Measurements from ENCODE around the gene ALS2CL. TPM values are rescaled to one million over a fixed set of nuclear protein-coding genes. Genes with fewer than 3 reads are reported as not detected.
"Not testable (repeated sequence)": the region's sequence is repeated elsewhere in the genome, so short reads cannot be mapped to it uniquely, and the experiment has no call there.

Gene ALS2CL
- total RNA-seq, 4 donors from 2014 or later, result 129 to 260 (median 172) TPM

DNA sequence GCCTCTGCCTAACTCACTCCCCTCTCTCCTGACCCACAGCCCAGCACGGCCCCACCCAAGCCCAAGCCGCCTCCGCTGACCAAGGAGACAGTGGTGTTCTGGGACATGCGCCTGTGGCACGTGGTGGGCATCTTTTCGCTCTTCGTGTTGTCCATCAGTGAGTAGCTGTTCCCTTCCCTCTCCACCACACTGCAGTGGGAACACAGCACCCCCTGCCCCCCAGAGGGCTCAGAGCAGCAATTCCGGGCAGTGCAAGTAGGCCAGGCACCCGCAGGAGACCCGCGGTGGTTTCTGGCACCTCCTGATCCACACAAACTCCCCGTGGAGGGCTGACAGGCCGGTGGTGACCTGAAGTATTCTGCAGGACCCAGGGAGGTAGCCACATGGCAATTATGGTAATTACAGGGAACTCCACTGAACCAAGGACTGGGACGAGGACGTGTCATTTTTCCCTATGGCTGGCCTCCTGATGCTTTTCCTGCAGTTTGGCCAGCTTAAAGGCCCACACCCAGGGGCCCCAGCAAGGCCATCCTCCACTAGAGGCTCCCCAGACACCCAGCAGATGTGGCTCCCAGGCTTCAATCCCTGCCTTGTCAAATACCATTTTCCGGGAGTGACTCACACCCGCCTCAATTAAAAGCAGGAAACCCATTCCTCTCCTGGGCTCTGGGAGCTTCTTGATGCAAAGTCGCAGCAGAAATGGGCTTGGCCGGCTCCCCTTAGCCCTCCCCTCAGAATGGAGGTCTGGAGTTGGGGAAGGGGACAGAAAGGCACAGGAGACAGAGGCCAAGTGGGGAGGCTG lies 12.5 kb upstream of the ALS2CL start:
- TF ChIP-seq EP300 (IDR thresholded peaks at IDR 0.05), result no peak
- TF ChIP-seq, protein P1, sequence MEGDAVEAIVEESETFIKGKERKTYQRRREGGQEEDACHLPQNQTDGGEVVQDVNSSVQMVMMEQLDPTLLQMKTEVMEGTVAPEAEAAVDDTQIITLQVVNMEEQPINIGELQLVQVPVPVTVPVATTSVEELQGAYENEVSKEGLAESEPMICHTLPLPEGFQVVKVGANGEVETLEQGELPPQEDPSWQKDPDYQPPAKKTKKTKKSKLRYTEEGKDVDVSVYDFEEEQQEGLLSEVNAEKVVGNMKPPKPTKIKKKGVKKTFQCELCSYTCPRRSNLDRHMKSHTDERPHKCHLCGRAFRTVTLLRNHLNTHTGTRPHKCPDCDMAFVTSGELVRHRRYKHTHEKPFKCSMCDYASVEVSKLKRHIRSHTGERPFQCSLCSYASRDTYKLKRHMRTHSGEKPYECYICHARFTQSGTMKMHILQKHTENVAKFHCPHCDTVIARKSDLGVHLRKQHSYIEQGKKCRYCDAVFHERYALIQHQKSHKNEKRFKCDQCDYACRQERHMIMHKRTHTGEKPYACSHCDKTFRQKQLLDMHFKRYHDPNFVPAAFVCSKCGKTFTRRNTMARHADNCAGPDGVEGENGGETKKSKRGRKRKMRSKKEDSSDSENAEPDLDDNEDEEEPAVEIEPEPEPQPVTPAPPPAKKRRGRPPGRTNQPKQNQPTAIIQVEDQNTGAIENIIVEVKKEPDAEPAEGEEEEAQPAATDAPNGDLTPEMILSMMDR (IDR thresholded peaks at IDR 0.05), result no peak
- no peak for TF ChIP-seq POLR2A (IDR thresholded peaks at IDR 0.05)
- TF ChIP-seq POLR2AphosphoS5 (IDR thresholded peaks at IDR 0.05), result no peak
- Histone ChIP-seq H3K4me1 (peaks cover 24% of the 10 kb centered on the region), H3K4me3 (no peak overlapping the region), H3K27ac (no peak overlapping the region), H3K36me3 (no peaks in the 10 kb centered on the region), H3K9me3 (no peaks in the 10 kb centered on the region), H3K27me3 (peaks cover 15% of the 10 kb centered on the region)
- peak in 1 of 2 donors; percentile 50 for DNase-seq (ENCODE audit: low spot score in 2 of 2)
- 82% methylated on average over 8 of the region's 19 CpGs for WGBS

DNA sequence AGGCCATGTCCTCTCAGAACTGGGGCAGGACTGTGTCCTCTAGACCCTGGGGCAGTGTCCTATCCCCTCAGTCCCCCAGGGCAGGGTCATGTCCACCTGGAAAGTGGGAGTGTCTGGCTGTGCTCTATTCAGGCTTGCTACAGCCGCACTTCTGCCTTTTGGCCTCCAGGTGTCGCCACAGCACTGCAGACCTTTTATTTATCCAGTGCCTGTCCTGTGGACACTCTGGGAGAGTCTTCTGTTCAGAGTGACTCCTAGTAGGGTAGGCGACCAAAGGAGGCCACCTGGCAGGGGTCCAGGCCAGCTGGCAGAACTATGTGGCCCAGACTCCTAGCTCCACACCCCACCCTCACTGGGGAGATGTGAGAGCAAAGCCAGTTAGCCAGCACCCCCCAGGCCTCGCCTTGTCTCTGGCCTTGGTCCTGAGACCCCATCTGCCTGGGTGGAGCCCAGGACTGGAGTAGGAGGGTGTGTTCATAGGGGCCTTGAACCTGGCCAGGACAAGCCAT lies 11.6 kb upstream of the ALS2CL start:
- Histone ChIP-seq H3K36me3 (no peaks in the 10 kb centered on the region), H3K4me3 (no peak overlapping the region), H3K27ac (no peak overlapping the region), H3K9me3 (no peaks in the 10 kb centered on the region), H3K4me1 (peaks cover 33% of the 10 kb centered on the region), H3K27me3 (peaks cover 18% of the 10 kb centered on the region)
- no CpG with 5 or more reads among the region's 4 CpGs for WGBS
- TF ChIP-seq, protein P1 (IDR thresholded peaks at IDR 0.05), result peak; percentile 94 to 96
- TF ChIP-seq POLR2A (IDR thresholded peaks at IDR 0.05), result no peak
- peak; percentile 87 to 89 for DNase-seq (ENCODE audit: low spot score in 2 of 2)

DNA sequence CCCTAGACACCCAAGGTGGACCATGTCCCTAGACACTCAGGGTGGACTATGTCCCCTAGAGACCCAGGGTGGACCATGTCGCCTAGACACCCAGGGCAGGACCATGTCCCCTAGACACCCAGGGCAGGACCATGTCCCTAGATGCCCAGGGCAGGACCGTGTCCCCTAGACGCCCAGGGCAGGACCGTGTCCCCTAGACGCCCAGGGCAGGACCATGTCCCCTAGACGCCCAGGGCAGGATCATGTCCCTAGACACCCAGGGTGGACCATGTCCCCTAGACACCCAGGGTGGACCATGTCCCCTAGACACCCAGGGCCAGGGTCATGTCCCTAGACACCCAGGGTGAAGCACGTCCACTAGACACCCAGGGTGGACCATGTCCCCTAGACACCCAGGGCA lies 10.9 kb upstream of the ALS2CL start:
- Histone ChIP-seq H3K27me3 (peaks cover 18% of the 10 kb centered on the region), H3K4me1 (peaks cover 40% of the 10 kb centered on the region)
- DNase-seq (ENCODE audit: low spot score in 2 of 2); H3K4me3 ChIP-seq; H3K9me3 ChIP-seq; H3K36me3 ChIP-seq; H3K27ac ChIP-seq: not testable (repeated sequence)
- WGBS, result 20% methylated on average over 1 of the region's 7 CpGs

DNA sequence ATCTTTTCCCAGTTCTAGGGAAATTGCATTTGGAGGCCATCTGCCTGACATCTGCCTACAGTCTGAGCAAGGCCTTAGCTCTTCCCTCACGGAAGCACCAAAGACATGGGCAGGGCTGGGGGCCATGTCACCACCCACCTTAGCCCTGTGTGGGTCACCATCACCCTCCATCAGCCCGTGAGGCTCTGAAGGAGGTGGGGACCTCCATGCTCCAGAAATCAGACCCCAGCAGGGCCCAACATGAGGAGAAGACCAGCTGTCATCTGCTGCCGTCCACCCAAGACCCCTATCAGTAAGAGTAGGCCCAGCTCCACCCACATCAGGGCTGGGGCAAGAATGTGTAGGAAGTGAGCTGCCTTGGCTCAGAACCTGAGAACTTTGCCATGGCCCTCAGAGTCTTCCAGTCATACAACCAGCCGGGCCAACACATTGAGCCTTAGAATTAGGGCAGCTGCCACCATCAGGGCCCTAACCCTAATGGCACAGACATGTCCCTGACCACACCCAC lies 9.6 kb upstream of the ALS2CL start:
- H3K27ac ChIP-seq, result no peak overlapping the region
- 83% methylated on average over 1 of the region's 4 CpGs for WGBS
- H3K27me3 ChIP-seq, result peaks cover 18% of the 10 kb centered on the region
- H3K9me3 ChIP-seq, result no peaks in the 10 kb centered on the region
- TF ChIP-seq, protein P1 (IDR thresholded peaks at IDR 0.05), result no peak
- TF ChIP-seq POLR2AphosphoS5 (IDR thresholded peaks at IDR 0.05) (no peak), EP300 (IDR thresholded peaks at IDR 0.05) (no peak)
- H3K36me3 ChIP-seq, result no peaks in the 10 kb centered on the region
- no peak overlapping the region for H3K4me3 ChIP-seq
- DNase-seq (ENCODE audit: low spot score in 2 of 2), result no peak
- peaks cover 40% of the 10 kb centered on the region for H3K4me1 ChIP-seq

DNA sequence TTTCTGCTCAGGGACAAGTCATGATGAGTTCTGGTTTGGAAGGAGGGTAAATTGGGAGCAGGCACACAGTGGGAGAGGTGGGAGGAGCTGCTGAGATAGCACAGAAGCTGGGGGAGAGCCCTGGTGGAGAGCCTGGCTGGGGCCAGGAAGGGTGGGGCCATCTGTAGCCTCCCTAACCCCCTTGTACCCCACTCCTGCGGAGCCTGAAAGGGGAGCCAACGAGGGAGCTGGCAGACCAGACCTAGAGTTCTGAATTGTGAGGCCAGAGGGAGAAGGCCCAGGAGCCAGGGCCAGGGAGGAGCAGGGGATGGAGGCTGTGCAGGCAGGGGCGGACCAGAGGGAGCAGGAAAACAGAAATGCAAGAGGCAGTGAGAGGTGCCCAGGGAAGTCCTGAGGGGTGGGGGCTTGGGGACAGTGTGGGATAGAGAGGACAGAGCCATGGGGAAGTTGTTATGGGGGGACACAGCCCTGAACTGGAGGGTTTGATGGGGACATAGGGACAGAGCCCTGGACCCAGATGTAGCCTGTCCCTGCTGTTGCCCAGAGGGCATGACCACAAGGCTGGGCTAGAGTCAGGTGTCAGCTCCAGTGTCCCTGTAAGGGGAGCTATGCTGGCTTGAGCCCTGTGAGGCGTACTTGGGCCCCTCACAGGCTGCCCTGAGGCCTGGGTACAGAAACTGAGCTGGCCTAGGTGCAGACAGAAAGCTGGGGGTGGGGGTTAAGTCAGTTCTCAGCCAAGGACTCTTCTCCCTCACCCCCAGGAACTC lies 8.9 kb upstream of the ALS2CL start:
- no peak for DNase-seq (ENCODE audit: low spot score in 2 of 2)
- TF ChIP-seq EP300 (IDR thresholded peaks at IDR 0.05) (no peak), POLR2A (IDR thresholded peaks at IDR 0.05) (no peak), POLR2AphosphoS5 (IDR thresholded peaks at IDR 0.05) (no peak)
- TF ChIP-seq, protein P1 (IDR thresholded peaks at IDR 0.05), result no peak

More for the DNA sequence above, 8.9 kb upstream of the ALS2CL start:
- Histone ChIP-seq H3K27me3 (peaks cover 18% of the 10 kb centered on the region), H3K36me3 (no peaks in the 10 kb centered on the region), H3K4me1 (peaks cover 40% of the 10 kb centered on the region), H3K27ac (no peak overlapping the region), H3K9me3 (no peaks in the 10 kb centered on the region), H3K4me3 (no peak overlapping the region)
- WGBS, result 79% methylated on average over 4 of the region's 4 CpGs
